HG02981 (cell line): ENCODE data around the gene TAAR8.
"Not testable (repeated sequence)": the region's sequence is repeated elsewhere in the genome, so short reads cannot be mapped to it uniquely, and the experiment has no call there.

Experiments used
- ATAC-seq: cut with Tn5 transposase; IDR thresholded peaks from one replicate; pipeline ENCODE4 v1.9.1; 2021; ENCODE audit warnings: mild to moderate bottlenecking, moderate library complexity; ENCODE audit not compliant: unreplicated experiment

Gene TAAR8, protein sequence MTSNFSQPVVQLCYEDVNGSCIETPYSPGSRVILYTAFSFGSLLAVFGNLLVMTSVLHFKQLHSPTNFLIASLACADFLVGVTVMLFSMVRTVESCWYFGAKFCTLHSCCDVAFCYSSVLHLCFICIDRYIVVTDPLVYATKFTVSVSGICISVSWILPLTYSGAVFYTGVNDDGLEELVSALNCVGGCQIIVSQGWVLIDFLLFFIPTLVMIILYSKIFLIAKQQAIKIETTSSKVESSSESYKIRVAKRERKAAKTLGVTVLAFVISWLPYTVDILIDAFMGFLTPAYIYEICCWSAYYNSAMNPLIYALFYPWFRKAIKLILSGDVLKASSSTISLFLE

DNA sequence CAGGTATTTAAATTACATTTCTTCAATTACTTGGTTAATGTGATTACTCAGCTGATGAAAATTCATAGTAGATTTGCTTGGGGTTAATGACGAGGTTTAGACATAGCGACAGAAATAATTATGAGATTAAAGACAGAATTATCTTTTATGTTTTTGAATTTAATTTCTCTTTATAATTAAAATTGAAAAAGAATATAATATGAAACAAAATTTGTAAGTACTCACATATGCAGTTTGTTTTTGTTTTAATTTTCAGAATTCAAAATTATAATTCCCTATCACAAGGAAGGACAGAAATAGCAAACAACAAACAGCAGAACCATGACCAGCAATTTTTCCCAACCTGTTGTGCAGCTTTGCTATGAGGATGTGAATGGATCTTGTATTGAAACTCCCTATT is at the start of gene TAAR8:
TSS of gene TAAR8 (plus strand) at position 301 of the 400 bp plus-strand sequence. CDS start at position 322, 21 bp downstream.
- no peak for ATAC-seq

DNA sequence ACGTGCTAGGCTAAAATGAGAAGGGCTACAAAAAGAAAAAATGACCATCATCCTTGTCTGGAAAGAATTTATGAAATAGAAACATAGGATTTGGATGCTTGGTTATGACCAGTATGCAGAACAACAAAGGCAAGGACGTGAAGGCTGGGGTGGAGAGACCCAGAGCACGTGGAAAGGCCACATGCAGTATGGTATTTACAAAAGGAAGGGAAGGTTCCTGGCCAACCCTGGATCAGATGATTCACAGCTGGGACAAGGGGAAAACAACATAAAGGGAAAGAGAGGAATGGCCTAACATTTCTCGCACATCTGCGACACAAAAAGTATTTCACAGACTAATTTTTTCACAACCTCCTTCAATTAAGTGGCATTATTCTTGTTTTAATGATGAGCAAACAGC is 47.7 kb upstream of the TAAR8 start:
- ATAC-seq, result no peak

DNA sequence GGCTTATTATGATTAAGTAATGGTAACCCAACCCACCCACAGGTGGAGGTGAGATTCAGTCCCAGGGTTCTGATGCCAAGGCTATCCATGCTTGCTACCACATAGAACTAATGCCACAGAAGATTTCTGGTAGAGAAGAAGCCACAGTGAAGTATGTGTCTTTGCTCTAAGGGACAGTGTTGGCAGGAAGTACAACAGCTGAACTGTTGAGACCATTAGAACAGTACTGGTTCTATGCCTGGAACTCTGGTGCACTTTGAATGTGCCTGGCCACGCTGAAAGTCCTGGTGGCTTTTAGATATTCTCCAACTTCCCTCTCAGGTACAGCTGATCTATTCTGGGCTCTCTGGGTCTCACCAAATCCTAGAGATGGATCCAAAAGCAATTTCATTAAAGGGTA is 47.3 kb upstream of the TAAR8 start:
- ATAC-seq, result no peak

DNA sequence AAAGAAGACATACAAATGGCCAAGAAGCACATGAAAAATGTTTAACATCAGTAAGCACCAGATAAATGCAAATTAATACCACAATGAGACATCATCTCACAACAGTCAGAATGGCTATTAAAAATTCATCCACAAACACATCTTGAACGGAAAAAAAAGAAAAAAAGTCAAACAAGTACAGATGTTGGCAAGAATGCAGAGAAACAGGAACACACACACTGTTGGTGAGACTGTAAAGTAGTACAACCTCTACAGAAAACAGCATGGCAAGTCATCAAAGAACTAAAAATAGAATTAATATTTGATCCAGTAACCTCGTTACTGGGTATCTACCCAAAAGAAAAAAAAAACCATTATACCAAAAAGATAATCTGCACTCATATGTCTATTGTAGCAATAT is 46.0 kb upstream of the TAAR8 start:
- no peak for ATAC-seq

DNA sequence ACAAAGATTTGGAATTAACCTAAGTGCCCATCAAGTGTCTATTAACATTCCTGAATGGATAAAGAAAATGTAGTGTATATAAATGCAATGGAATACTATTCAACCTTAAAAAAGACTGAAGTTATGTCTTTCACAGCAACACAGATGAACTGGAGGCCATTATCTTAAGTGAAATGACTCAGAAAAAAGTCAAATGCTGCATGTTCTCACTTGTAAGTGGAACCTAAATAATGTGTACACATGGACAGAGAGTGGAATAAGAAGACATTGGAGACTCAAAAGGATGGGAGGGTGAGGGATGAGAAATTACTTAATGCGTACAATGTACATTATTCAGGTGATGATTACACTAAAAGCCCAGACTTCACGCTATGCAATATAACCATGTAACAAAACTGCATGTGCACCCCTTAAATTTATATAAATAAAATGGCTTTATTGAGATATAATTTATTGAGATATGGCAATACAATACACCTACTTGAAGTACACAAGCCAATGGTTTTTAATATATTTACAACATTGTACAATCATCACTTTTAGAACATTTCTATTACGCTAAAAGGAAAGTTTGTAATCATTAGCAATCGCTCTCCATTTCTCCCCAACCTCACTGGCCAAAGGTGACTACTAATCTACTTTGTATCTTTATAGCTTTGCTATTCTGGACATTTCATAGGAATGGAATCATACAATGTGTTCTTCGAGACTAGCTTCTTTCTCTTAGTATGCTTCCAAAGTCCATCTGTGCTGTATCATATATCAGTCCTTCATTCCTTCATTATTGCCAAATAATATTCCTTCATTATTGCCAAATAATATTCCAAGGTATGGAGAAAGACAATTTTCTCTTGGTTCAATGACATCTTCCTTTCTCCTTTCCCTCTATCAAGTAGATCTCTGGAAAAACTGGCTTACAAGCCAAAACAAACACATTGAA is 45.3 kb upstream of the TAAR8 start:
- no peak for ATAC-seq

DNA sequence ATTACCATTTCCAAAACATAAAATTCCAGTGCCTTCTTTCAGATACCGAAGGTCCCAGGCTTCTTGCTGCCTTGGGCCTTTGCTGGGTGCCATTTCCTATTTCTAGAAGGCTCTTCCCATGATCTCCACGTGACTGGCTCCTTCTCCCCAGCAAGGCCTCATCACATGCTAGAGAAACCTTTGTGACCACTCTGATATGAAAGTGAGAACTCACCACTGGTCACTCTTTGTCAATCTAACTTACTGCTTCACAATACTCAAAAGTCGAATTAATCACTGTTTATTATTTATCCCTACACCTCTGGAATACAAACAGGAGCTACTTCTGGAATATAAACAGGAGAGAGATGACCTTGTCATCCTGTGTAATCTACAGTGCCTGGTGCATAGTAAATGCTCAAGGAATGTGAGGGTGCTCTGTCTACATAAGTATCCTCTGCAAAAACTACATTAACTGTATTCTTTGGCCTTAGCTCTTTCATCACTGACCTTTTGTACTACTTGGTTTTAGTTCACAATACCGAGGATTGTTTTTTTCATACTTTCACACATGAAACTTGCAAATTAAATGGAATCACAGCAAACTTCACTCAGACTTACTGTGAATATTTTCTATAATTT is 41.2 kb upstream of the TAAR8 start:
- no peak for ATAC-seq

DNA sequence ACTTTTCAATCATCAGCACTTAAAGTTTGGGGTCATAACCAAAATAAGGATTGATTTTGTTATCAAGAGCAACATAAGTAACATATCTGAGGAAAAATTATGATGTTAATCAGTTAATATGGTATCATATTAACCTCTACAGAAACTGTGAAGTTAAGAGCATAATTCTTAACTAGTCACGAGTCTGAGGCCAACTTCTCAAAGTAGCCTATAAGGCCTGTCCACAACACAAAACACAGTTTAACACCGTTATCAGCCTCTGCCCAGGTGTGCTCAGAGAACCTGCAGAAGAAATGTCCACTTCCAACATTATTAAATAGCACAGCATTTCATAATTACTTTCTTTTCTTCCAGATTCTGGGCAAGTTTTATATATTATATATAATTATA is 40.6 kb upstream of the TAAR8 start:
- peak; percentile 23 for ATAC-seq

DNA sequence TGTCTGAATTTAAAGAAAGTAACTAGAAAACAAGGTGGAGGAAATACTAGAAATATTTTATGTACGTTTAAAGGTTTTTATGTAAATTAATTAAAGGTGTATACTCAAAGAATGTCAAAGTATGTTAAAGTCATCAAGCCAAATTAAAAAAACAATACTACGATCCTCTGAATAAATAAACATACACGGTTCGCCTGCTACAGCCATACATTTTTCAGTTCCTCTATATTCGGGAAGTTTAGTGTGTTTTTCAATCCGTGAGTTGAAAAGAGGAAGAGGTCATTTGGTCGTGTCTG is 40.2 kb upstream of the TAAR8 start:
- ATAC-seq, result no peak

DNA sequence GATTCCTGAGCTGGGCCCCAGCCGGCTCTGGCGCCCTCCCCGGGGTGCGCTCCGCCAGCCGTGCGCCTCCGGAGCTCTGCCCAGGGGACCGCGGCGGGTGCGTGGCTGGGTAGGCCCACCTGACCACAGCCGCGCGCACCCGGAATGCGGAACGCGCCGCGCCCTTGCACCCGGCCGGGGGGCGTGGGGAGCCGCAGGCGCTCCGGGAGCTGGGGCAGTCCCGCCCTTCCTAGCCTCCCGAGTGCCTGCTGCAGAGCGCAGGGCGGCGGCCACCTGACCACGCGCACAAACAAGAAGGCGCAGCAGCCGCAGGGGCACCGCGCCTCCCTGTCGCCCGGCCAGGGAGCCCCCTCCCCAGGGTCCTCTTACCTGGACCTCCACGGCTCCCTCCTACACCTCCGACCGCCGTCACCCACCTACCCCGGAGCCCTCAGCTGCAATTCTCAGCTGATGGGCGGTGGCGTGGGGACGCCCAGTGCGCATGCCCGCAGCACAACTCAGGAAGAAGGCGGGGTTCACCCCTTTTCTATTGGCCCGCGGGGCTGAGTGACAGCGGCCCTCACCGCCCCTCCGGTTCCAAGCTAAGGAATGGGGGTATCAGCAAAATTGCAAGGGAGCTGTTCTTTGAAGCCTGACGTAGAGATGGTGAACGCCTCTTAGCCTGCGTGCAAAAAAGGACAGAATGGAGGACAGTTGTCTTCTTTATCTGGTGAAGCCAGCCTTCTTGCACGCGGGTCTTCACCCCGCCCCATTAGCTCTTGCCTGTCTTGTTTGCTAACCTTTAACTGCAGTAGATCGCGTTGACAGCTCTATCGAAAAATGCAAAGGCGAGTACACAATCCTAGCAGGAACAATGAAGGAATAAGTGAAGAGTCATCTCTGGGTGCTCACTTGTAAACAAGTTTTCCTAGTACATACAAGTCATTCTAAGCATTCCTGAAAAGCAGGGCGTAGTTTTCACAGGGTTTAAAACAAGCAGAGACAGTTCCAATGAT is 39.5 kb upstream of the TAAR8 start, which contains the start of gene STX7:
TSS of gene STX7 (minus strand) at position 479 of the 995 bp plus-strand sequence. CDS start 9,586 bp downstream, outside the sequence.
- peak; percentile 83 for ATAC-seq

DNA sequence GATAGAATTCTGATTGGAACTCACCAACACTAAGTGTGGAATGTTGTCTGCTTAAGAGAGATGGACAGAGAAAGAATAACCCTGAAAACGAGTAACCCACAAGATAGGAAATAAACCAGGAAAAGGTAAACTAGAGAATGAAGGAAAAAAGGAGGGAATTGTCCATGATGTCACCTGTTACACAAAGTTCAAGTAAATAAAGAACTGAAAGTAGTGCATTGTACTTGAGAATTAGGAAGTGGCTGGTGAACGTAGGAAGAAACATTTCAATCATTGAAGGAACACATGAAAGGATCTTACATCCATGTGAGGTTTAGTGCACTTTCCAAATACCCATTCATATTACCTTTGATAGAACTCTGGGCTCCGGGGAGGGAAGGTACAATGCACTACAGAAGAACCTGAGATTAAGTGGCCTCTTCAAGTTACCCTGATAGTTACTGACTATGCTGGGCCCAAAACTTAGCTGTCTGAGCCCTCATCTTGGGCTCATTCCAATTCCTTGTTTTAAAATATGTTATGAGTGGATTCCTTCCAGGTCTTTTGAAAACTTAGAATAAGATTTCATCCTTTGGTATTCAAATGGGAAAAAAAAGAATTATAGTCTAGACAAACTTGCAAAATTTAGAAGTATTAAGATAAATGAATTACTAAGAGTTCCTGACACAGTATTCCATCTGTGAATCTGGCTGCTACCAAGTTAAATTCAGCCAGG is 38.5 kb upstream of the TAAR8 start:
- ATAC-seq, result no peak

DNA sequence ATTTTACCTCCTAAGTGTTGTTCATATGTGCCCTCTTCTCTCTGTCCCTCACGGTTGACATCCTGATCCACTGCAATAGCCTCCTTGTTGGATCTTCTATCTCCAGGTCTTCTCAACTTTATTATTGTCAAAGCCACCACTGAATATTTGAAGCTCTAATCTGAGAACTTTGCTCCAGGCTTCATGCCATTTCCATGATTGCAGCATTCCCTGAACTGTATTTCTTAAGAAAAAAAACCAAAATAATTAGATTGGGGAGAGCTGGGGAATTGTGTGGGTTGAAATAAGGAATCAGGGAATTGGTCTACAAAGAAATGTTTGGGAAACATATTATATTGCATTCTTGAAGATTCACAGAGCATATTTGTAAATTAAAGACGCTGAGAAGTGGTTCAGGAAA is 37.1 kb upstream of the TAAR8 start:
- no peak for ATAC-seq

DNA sequence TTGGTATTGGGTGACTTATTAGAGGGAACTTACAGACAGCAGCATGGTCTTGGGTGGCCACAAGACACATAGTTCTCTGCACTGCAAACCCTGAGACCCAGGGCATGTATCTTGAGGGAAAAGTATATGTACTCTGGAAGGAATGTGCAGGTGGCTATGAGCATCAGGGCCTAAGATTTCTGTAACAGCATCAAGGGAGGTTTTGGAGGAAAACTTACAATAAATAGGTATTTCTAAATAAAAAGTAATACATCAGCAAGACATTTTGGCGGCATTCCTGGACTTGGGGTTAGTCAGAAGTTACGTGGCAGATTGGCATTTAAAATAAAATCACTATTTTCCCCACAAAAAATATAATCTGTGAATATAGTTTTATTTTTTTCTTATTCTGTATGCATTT is 31.5 kb upstream of the TAAR8 start:
- no peak for ATAC-seq

DNA sequence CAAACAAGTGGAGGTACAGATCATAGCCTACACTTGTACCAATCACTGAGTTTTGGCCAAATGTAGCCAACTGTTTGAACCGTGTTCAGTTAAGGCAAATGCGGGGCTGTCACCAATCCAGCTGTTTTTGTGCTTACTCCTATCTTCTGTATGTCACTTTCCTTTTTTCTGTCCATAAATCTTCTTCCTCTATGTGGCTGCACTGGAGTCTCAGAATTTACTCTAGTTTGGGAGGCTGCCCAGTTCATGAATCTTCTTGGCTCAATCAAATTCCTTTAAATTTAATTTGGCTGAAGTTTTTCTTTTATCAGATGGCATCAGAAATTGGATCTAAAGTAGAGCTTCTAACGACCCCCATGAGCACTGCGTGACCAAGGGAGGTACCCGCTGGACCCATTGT is 27.8 kb upstream of the TAAR8 start:
- no peak for ATAC-seq

DNA sequence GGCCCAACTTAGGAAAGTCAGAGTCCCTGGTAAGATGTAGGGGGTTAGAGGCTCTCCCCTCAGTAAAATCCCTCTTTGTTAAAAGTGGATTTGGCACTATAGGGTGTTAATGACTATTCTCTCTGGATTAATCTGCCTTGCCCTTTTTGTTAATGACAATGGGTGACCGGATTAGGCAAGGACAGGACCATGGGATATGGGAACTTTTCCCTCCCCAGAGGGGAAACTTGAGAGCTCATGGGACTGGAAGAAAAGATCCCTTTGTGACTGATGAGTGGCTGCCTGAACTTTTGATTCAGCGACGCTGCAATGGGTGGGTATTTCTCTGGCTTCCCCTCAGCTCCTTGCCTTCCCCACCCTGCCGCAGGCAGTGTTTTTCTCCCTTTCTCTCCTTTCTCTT is 26.6 kb upstream of the TAAR8 start:
- ATAC-seq, result no peak

DNA sequence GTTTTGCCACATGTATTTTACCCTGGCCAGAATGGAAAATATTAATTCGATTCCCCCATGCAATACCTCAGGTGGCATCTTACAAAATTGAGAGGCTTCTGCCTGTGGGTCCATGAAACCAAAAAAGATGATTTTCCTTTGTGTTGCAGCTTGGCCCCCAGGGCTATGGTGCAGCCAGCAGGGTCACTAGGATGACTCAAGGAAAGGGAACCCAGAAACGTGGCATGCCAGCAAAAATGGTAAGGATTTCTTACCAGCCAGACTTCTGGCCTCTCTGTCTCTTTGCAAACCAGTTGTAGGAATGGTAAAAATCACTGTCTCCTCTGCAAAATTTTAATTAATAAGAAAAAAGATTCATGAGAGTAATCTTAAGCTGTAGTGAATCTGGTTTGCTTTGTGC is 26.0 kb upstream of the TAAR8 start:
- no peak for ATAC-seq

DNA sequence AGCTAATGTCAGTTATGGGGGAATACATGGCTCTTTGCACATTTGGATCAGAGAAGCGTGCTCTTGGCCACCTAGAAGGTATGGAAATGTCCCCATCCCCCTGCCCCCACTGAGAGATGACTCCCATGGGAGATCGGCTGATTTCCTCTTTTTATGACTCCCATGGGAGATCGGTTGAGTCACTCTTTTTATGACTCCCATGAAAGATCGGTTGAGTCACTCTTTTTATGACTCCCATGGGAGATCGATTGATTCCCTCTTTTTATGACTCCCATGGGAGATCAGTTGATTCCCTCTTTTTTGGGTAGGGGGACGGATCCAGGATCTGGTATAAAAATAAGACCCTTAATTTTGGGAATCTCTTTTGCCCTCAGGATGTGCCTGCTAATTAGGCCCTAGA is 24.7 kb upstream of the TAAR8 start:
- no peak for ATAC-seq

DNA sequence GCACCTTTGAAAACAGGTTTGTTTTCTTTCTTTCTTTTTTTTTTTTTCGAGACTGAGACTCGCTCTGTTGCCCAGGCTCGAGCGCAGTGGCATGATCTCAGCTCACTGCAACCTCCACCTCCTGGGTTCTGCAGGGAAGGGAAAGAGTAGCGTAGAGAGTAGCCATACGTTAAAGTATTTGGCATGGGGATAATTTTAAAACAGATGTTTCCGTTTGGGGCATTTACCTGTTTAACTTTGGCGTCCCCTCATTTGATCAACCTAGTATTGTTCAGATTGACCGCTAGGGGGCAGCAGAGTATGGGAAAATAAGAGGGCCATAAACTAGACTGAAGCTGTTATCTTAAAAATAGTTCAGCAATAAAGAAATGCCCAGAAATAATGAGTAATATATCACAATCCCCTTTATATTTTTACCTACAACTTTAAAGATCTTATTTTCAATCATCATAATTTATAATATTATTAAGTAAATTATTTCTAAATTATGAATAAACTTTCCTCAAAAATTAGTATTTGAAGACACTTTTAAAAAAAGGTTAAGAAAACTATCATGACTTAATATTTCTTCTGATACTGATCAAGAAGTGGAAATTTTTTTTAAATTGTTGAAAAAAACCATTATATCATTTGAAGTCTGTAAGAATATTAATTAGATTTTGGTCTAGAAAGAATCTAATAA is 22.0 kb upstream of the TAAR8 start:
- ATAC-seq, result peak; percentile 88

DNA sequence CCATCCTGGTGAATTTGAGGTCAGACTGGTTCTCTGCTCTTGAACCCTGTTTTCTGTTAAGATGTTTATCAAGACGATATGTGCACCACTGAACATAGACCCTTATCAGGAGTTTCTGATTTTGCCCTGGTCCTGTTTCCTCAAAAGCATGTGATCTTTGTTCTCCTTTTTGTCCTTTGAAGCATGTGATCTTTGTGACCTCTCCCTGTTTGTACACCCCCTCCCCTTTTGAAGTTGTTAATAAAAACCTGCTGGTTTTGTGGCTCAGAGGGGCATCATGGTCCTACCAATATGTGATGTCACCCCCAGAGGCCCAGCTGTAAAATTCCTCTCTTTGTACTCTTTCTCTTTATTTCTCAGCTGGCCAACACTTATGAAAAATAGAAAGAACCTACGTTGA is 17.9 kb upstream of the TAAR8 start:
- ATAC-seq, result not testable (repeated sequence)

DNA sequence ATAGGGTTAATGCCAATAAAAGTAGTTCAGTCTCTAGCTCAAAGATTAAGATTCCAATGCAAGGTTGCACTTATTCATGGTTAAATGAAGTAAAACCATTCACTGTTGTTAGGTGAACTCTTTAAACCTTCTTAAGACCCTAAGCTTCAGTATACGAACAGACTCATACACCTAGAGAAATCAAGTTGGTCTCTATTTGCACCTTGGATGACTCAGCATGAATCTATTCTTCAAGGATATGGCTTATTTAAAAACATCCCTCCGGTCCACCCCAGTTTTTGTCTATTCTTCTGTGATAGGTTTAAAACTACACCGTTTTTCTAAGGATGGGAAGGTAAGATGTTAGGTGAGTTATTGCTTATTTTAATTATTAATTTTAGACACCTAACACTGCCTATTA is 15.3 kb upstream of the TAAR8 start:
- no peak for ATAC-seq
